HG03097 (cell line): ENCODE results near the gene GFOD1.
"Not testable (repeated sequence)": the region's sequence is repeated elsewhere in the genome, so short reads cannot be mapped to it uniquely, and the experiment has no call there.

ENCODE experiments used
- ATAC-seq: cut with Tn5 transposase; IDR thresholded peaks from one replicate; pipeline ENCODE4 v1.9.1; 2021; ENCODE audit not compliant: unreplicated experiment, low FRiP score

The GFOD1 gene

DNA sequence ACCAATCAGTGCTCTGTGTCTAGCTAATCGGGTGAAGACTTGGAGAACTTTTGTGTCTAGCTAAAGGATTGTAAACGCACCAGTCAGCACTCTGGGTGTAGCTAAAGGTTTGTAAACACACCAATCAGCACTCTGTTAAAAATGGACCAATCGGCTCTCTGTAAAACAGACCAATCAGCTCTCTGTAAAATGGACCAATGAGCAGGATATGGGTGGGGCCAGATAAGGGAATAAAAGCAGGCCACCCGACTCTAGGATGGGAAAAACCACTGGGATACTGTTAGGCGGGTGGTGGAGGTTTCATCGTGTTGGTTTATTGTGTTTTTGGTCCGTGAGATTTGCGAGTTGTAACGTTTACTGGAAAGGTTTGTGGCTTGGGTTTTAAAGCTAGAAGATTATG lies 25.5 kb upstream of the GFOD1 start:
- no peak for ATAC-seq

DNA sequence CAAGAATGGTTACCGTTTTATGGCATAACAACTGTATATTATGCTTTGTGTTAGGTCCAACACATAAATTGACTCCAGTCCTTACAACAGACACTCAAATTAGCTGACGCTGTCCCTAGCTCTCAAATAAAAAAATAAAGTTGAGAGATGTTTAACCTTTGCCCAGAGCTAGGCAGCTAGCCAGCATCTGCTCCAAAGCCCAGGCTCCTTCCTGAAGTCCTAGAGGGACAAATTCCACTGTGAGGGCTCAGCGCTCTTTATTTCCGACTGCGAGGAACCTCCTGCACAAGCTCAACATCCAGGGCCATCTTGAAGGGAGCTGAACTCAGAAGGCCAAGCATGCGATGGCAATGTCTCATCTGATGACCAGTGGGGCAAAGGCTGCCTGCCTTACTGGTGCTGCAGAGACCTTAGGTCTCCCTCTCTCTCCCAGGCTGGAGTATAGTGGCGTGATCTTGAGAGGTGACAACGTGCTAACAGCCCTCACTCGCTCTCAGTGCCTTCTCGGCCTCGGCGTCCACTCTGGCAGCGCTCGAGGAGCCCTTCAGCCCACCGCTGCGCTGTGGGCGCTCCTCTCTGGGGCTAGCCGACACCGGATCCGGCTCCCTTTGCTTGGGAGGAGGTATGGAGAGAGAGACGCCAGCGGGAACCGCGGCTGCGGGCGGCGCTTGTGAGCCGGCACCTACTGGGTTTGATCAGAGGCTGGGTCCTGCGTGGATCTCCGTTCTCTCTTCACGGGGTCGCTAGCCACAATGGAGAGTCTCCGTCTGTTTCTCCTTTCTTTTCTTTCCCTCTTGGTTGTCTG lies 24.7 kb upstream of the GFOD1 start:
- ATAC-seq = no peak

DNA sequence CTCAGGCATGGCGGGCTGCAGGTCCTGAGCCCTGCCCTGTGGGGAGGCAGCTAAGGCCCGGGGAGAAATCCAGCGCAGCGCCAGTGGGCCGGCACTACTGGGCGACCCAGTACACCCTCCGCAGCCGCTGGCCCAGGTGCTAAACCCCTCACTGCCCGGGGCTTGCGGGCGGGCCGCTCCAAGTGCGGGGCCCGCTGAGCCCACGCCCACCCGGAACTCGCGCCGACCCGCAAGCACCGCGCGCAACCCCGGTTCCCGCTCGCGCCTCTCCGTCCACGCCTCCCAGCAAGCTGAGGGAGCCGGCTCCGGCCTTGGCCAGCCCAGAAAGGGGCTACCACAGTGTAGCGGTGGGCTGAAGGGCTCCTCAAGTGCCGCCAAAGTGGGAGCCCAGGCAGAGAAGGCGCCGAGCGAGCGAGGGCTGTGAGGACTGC lies 23.8 kb upstream of the GFOD1 start:
- ATAC-seq = not testable (repeated sequence)

GRCh38 chr6:13510433-13510832 lies 23.0 kb upstream of the GFOD1 start:
- ATAC-seq = not testable (repeated sequence)

GRCh38 chr6:13508711-13509705 lies 21.6 kb upstream of the GFOD1 start:
- no peak for ATAC-seq

- ATAC-seq = no peak
These were observed 20.0 kb upstream of the GFOD1 start for GRCh38 chr6:13507306-13507860.

GRCh38 chr6:13505345-13505734 lies 17.9 kb upstream of the GFOD1 start:
- ATAC-seq = no peak

- ATAC-seq = no peak
These were observed 17.4 kb upstream of the GFOD1 start for GRCh38 chr6:13504611-13505344.

DNA sequence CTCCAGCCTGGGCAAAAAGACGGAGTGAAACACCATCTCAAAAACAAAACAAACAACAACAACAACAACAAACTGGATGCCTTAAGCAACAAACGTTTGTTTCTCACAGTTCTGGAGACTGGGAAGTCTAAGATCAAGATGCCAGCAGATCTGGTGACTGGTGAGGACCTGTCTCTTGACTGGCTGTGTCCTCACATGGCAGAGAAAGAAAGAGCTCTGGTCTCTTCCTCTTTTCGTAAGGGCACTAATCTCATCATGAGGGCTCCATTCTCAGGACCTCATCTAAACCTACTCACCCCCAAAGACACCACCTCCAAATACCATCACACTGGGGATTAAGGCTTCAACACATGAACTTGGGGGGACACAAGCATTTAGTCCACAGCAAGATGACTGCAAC lies 13.5 kb upstream of the GFOD1 start:
- ATAC-seq = no peak

DNA sequence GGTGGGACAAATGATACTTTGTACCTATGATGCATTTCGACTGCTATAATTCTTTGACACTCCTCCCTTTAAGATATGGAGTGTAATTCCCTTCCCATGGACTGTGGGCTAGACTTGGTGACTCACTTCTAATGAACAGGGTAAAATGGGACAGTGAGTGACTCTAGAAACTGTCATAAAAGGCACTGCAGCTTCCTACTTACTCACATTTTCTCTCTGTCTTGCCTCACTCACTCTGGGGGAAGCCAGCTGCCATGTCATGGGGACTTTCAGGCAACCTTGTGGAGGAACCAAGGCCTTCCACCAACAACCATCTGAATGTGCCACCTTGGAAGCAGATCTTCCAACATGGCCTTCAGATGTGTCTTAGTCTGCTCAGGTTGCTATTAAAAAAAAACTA lies 12.9 kb upstream of the GFOD1 start:
- ATAC-seq = no peak

- ATAC-seq = no peak
These were observed 9.3 kb upstream of the GFOD1 start for GRCh38 chr6:13496513-13497190.

- no peak for ATAC-seq
These were observed 8.4 kb upstream of the GFOD1 start for GRCh38 chr6:13495818-13496217.

DNA sequence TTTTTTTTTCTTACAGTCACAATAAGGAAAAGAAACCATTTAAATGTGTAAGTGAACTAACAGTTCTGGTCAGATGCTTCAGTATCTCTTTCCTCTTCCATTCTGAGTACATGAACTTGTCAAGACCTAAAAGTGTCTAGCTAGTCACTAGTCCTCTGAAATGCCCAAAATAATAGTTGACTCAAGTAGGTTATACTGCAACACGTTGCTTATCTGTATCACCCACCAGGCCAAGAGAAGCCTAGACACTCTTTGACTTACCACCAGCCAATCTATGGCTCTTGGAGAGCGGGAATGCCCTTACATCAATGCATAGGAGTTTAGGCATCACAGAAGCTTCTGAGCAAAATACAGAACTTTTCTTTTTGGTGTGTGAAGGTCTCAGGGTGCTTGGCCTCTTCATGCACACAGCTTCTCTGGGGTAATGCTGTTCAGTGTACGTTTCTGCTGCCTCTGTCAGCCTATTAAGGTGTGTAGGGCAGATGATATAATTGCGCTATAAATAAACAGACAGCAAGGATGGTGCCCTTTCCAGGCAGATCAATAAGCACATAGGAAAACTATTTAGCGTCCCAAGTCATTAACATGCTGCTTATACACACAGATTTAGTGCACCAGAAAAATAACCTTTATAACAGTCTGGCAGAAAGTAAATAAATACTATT lies 7.8 kb upstream of the GFOD1 start:
- no peak for ATAC-seq

DNA sequence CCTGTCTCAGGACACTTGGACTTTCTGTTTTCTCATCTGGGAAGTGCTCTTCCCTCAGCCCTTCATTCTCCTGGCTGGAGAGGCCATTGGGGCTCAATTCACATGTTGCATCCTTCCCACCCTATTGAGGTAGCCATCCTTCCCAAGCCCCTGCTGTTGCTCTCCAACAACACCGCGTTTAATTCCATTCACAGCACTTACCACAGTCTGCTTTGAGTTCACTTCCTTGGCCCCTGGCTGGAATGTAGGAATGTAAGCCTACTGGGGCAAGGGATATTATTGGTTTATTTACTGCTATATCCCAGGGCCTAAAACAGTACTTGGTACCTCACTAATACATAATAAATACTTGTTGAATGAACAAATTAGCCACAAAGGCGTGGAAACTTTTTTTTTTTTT lies 6.7 kb upstream of the GFOD1 start:
- no peak for ATAC-seq

- no peak for ATAC-seq
These were observed 5.7 kb upstream of the GFOD1 start for GRCh38 chr6:13493147-13493546.

DNA sequence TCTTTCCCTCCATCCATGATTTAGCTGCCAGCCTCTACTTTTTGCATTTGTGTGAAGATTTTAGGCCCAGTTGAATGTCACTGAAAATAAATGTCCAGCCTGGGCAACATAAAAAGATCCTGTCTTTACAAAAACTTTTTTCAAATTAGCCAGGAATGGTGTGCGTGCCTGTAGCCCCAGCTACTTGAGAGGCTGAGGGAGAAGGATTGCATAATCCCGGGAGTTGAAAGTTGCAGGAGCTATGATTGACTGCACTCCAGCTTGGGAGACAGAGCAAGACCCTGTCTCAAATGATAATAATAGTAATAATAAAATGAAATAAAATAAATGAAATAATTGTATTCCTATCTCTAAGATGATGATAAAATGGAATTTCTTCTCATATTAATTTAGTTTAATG lies 5.0 kb upstream of the GFOD1 start:
- ATAC-seq = no peak

- ATAC-seq = no peak
These were observed 4.1 kb upstream of the GFOD1 start for GRCh38 chr6:13491538-13491937.

DNA sequence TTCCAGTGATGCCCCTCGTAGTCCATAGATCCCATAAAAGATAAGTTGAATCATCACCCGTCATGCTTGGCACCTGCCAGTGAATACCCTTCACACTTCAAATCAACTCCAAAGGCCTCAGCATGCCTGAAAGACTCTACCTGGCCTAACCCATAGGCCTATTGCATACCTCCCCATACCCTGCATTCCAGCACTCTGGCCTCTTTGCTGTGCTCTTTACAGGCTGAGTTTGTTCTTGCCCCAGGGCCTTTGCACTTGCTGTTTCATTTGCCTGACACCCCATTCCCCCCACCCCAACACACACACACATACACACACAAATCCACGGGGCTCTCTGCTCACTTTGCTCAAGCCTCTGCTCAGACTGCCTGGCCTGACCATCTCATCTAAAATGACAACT lies 3.0 kb upstream of the GFOD1 start:
- ATAC-seq = no peak

DNA sequence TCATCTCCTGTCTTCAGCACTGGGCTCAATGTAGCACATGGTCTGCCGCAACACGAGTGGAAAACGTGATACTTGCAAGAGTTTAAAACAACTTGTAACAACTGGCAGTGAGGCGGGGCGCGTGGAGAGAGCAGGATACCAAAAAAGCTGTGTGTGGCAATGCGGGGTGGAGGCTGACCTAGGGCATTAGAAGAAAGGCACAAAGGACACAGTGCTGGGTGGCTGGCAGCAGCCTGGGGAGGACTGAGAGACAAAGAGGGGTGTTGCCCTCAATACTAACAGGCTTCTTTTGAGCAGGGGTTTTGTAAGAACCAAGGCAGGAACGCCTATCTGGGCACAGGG lies 1.5 kb upstream of the GFOD1 start:
- no peak for ATAC-seq
